ENCODE data around the gene CDHR4. TPM values are rescaled to one million over a fixed set of nuclear protein-coding genes. Genes with fewer than 3 reads are reported as not detected.
"Not testable (repeated sequence)": the region's sequence is repeated elsewhere in the genome, so short reads cannot be mapped to it uniquely, and the experiment has no call there.

CDHR4 gene
- total RNA-seq, 1 experiment from 2014 or later: not detected

DNA sequence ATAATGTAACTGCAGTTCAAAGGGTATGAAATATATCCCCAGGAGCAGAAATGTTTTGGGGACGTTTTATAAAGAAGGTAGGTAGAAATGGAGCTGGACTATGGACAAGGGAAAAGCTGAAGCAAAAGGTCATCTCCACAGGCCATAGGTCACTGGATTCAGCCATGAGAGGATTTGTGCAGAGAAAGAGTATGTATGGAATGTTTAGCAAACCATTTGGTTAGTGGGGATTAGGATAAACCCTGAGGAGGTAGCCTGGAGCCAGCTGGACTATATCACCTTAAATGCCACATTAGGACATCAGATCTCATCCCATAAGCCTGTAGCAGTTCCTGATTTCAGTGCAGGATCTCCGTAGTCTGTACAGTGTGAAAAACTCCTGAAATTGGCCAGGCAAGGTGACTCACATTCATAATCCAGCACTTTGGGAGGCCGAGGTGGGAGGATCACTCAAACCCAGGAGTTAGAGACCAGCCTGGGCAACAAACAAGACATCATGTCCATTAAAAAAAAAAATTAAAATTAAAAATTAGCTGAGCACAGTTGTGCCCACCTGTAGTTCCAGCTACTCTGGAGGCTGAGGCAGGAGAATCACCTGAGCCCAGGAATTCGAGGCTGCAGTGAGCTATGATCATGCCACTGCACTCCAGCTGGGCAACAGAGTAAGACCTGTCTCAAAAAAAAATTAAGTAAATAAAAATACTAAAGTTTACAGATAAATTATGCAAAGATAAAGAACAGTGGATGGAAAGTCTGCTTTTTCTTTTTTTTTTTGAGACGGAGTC, 18.1 kb downstream of the CDHR4 start:
- Histone ChIP-seq H2AFZ (ENCODE audit: low read length) (no peak overlapping the region), H3K27me3 (ENCODE audit: low read length) (no peaks in the 10 kb centered on the region), H3K4me1 (ENCODE audit: insufficient read depth, low read length) (peaks cover 7% of the 10 kb centered on the region; the same call in 1 of the 2 replicates), H3K36me3 (ENCODE audit: low read depth, low read length) (peaks cover 12% of the 10 kb centered on the region; the same call in 1 of the 2 replicates), H3K4me2 (ENCODE audit: low read length) (no peak overlapping the region), H3K9me3 (ENCODE audit: low read length) (no peaks in the 10 kb centered on the region), H3K9ac (ENCODE audit: low read length) (no peak overlapping the region), H3F3A (ENCODE audit: low read length, unreplicated experiment) (no peaks in the 10 kb centered on the region), H3K4me3 (ENCODE audit: low read length) (no peak overlapping the region), H3K27ac (ENCODE audit: low read length) (no peak overlapping the region), H3K79me2 (ENCODE audit: low read length) (peaks cover 91% of the 10 kb centered on the region), H4K20me1 (ENCODE audit: low read length) (no peaks in the 10 kb centered on the region), H3K9me2 (replicated peaks; ENCODE audit: low read length) (no peaks in the 10 kb centered on the region)
- CTCF ChIA-PET: no interaction called here
- TF ChIP-seq EZH2 (IDR thresholded peaks at IDR 0.05; ENCODE audit: low read length, unreplicated experiment): no peak
- ATAC-seq (no peak), DNase-seq (no peak)
- POLR2A ChIA-PET (ENCODE audit: unreplicated experiment): interaction anchor here (0.6 kb wide), 1 partner anchor 320 kb away, joined by 3 read pairs; no protein-coding TSS in a partner anchor
- no TSS peak for BruUV-seq (replicated peaks)
- intact Hi-C loops (cut with micrococcal nuclease): no loop called here

DNA sequence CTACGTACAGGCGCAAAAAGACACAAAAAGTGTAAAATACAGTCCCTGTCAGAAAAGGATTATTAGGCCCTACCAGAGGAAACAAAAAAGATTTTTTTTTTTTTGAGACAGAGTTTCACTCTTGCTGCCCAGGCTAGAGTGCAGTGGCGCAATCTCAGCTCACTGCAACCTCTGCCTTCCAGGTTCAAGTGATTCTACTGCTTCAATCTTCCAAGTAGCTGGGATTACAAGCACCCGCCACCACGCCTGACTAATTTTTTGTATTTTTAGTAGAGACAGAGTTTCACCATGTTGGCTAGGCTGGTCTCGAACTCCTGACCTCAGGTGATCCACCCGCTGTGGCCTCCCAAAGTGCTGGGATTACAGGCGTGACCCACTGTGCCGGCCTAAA, 18.7 kb downstream of the CDHR4 start:
- H3K9me2 ChIP-seq (replicated peaks; ENCODE audit: low read length); H3K4me2 ChIP-seq (ENCODE audit: low read length); POLR2A ChIA-PET (ENCODE audit: unreplicated experiment); H2AFZ ChIP-seq (ENCODE audit: low read length); H3K9me3 ChIP-seq (ENCODE audit: low read length); H3K4me1 ChIP-seq (ENCODE audit: insufficient read depth, low read length); H3K9ac ChIP-seq (ENCODE audit: low read length); CTCF ChIA-PET; DNase-seq; intact Hi-C loops (cut with micrococcal nuclease); H3F3A ChIP-seq (ENCODE audit: low read length, unreplicated experiment); ATAC-seq; H4K20me1 ChIP-seq (ENCODE audit: low read length); H3K27ac ChIP-seq (ENCODE audit: low read length); H3K27me3 ChIP-seq (ENCODE audit: low read length); BruUV-seq (replicated peaks); H3K4me3 ChIP-seq (ENCODE audit: low read length): not testable (repeated sequence)
- Histone ChIP-seq H3K36me3 (ENCODE audit: low read depth, low read length) (peaks cover 12% of the 10 kb centered on the region; the same call in 1 of the 2 replicates), H3K79me2 (ENCODE audit: low read length) (peaks cover 93% of the 10 kb centered on the region)

DNA sequence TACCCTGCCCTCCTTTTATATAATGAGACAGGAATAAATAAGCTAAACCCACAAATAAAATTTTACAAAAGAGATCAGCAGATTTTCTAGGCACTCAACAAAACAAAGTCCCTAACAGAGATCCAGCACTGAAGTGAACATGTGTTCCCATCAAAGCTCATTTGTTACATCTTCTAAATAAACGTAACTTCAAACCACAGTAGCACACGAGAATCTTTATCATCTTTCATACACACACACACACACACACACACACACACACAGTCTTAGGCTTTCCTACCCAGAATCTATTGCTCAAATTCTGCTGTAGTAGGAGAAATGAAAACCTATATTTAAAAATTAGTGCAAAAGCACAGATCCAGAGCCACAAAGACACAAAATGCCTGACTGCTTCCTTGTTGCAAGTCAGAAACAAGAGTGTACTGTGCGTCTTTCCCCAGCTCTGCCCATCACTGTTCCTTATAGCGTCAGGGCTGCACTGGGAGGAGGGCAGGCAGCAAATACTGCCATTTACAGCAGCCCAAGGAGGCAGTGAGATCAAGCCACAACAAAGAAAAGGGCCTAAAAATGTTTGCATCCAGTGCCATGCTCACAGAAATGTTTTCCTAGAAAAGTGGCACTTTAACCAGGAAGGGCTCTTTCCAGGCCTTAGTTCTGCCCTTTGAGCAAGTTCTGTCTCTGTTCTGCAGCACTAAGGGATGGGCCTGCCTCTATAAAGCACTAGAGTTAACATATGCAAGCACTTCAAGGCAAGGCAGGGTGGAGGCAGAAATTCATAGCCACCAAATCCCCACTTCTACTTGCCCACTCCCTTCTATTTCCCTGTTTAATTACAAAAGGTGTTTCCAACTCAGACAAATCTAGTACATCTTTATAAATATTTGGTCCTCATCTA, 19.3 kb downstream of the CDHR4 start:
- H3K9ac ChIP-seq (ENCODE audit: low read length): no peak overlapping the region
- ChIA-PET CTCF (interaction anchor here (0.6 kb wide), 1 partner anchor 24 kb away, joined by 3 read pairs; no protein-coding TSS in a partner anchor), POLR2A (ENCODE audit: unreplicated experiment) (no interaction called here)
- H3K9me2 ChIP-seq (replicated peaks; ENCODE audit: low read length): no peaks in the 10 kb centered on the region
- BruUV-seq (replicated peaks): no TSS peak
- H4K20me1 ChIP-seq (ENCODE audit: low read length): peaks cover 4% of the 10 kb centered on the region; the same call in 1 of the 2 replicates
- no peaks in the 10 kb centered on the region for H3K9me3 ChIP-seq (ENCODE audit: low read length)
- no peak overlapping the region for H2AFZ ChIP-seq (ENCODE audit: low read length)
- peaks cover 93% of the 10 kb centered on the region for H3K79me2 ChIP-seq (ENCODE audit: low read length)
- no peaks in the 10 kb centered on the region for H3K27me3 ChIP-seq (ENCODE audit: low read length)
- no peak for TF ChIP-seq EZH2phosphoT487 (IDR thresholded peaks at IDR 0.05; ENCODE audit: borderline replicate concordance, low read length)
- no peak for TF ChIP-seq EZH2 (IDR thresholded peaks at IDR 0.05; ENCODE audit: low read length, unreplicated experiment)
- TF ChIP-seq, protein P1, sequence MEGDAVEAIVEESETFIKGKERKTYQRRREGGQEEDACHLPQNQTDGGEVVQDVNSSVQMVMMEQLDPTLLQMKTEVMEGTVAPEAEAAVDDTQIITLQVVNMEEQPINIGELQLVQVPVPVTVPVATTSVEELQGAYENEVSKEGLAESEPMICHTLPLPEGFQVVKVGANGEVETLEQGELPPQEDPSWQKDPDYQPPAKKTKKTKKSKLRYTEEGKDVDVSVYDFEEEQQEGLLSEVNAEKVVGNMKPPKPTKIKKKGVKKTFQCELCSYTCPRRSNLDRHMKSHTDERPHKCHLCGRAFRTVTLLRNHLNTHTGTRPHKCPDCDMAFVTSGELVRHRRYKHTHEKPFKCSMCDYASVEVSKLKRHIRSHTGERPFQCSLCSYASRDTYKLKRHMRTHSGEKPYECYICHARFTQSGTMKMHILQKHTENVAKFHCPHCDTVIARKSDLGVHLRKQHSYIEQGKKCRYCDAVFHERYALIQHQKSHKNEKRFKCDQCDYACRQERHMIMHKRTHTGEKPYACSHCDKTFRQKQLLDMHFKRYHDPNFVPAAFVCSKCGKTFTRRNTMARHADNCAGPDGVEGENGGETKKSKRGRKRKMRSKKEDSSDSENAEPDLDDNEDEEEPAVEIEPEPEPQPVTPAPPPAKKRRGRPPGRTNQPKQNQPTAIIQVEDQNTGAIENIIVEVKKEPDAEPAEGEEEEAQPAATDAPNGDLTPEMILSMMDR (conservative IDR thresholded peaks at IDR 0.05; ENCODE audit: low read depth, low read length): no peak
- peaks cover 12% of the 10 kb centered on the region; the same call in 1 of the 2 replicates for H3K36me3 ChIP-seq (ENCODE audit: low read depth, low read length)
- H3K4me2 ChIP-seq (ENCODE audit: low read length): no peak overlapping the region
- ATAC-seq: no peak
- peaks cover 6% of the 10 kb centered on the region for H3K4me1 ChIP-seq (ENCODE audit: insufficient read depth, low read length)
- H3F3A ChIP-seq (ENCODE audit: low read length, unreplicated experiment): no peaks in the 10 kb centered on the region
- intact Hi-C loops (cut with micrococcal nuclease): no loop called here
- H3K27ac ChIP-seq (ENCODE audit: low read length): no peak overlapping the region
- no peak overlapping the region for H3K4me3 ChIP-seq (ENCODE audit: low read length)
- no peak for DNase-seq
